Measurements from ENCODE around the gene NRG2. TPM values are rescaled to one million over a fixed set of nuclear protein-coding genes. Genes with fewer than 3 reads are reported as not detected.
A peak's percentile ranks its signal among the peaks of the same experiment; 100 is the strongest.

NRG2 gene
- total RNA-seq, 5 donors from 2014 or later (not counting 1 experiment from before 2014, with no cell fraction given) = 0.12 to 0.15 (median 0.12) TPM; not detected in 1

DNA sequence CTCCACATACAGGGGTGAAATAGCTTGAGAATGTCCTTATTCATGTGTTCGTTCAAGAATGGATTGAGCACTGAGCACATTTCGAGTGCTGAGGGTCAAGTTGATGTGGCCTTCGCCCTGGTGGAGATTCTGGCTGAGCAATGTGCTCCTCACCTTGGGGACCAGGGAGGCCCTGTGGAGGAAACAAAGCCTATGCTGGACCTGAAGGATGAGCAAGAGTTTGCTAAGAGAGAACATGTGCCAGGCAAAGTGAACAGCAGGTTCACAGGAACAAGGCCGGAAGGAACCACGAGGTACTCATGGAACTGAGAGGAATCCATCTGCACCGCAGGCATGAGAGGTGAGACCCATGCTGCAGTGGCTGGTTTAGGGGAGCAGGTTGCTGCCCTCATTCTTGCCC lies 145.1 kb downstream of the NRG2 start:
- Mint-ChIP-seq H3K4me3 (no peak overlapping the region), H3K36me3 (no peaks in the 10 kb centered on the region), H3K27me3 (peaks cover 32 to 51% of the 10 kb centered on the region in 2 donors), H3K9me3 (no peaks in the 10 kb centered on the region), H3K4me1 (no peaks in the 10 kb centered on the region), H3K27ac (no peak overlapping the region)
- peaks cover 4 to 47% of the 10 kb centered on the region in 2 experiments for H3K27me3 ChIP-seq (replicated peaks in 1 of 2; ENCODE audit: control insufficient read depth in 2 of 2, extremely low read depth in 1 of 2, insufficient read depth in 2 of 2, low read length in 1 of 2)
- ChIA-PET CTCF (no interaction called here), POLR2A (no interaction called here)
- peak in 1 of 35 experiments; percentile 19 for DNase-seq
- no peaks in the 10 kb centered on the region for H3K9me3 ChIP-seq
- ATAC-seq (replicated peaks in 1 of 4) = no peak
- WGBS (ENCODE audit: insufficient coverage) = 76% methylated on average over 6 of the region's 6 CpGs
- no peak overlapping the region for H3K4me3 ChIP-seq (ENCODE audit: control insufficient read depth in 1 of 2, extremely low read depth in 1 of 2, low read length in 1 of 2)
- H3K4me1 ChIP-seq (ENCODE audit: control insufficient read depth in 1 of 2, extremely low read depth in 1 of 2, insufficient read depth in 2 of 2, low read length in 2 of 2) = peaks cover 0 to 13% of the 10 kb centered on the region in 2 experiments
- H3K27ac ChIP-seq (ENCODE audit: low read length) = no peak overlapping the region
- H3K36me3 ChIP-seq (ENCODE audit: control insufficient read depth in 2 of 2, extremely low read depth in 1 of 2, insufficient read depth in 1 of 2, low read length in 1 of 2) = no peaks in the 10 kb centered on the region

DNA sequence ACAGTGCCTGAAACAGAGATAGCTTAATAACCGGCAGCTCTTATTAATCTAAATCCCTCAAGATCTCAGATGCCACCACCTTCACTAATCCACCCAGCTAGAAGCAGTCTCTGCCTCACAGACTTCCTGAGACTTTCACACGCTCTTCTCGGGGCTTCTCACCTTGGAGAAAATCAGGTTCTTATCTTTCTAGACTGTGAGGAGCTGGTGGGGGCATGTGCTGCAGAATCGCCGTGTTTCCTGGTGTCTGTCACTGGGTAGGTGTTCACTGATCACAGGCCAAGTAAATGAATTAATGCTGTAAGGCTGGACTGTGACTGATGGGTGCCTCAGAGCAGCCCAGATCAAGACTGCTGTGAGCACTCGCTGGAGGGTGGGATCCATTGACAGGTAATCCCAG lies 145.8 kb downstream of the NRG2 start:
- no peak overlapping the region for H3K4me3 Mint-ChIP-seq
- POLR2A ChIA-PET = no interaction called here

DNA sequence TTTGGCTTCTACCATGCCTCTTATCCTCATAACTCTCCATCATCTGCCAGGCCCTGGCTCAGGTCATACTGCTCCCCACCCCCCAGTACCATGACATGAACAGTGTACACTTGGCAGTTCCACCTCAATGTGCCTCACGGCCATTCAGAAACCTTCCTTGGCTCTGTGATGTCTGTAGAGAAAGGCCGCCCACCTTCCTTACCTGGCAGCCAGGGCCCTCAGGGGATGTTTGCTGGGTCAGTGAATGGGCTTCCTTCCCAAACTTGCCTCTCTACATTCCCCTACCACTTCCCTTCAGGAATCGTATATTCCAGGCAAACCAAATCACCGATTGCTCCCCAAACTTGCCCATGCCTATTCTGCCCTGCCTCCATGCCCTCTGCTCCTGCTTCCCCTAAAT lies 146.4 kb downstream of the NRG2 start:
- WGBS (ENCODE audit: insufficient coverage) = 100% methylated on average over 2 of the region's 4 CpGs
- Histone ChIP-seq H3K4me3 (ENCODE audit: control insufficient read depth in 1 of 2, extremely low read depth in 1 of 2, low read length in 1 of 2) (no peak overlapping the region), H3K27ac (ENCODE audit: low read length) (no peak overlapping the region), H3K27me3 (replicated peaks in 1 of 2; ENCODE audit: control insufficient read depth in 2 of 2, extremely low read depth in 1 of 2, insufficient read depth in 2 of 2, low read length in 1 of 2) (peaks cover 0 to 44% of the 10 kb centered on the region in 2 experiments), H3K36me3 (ENCODE audit: control insufficient read depth in 2 of 2, extremely low read depth in 1 of 2, insufficient read depth in 1 of 2, low read length in 1 of 2) (no peaks in the 10 kb centered on the region), H3K9me3 (no peaks in the 10 kb centered on the region), H3K4me1 (ENCODE audit: control insufficient read depth in 1 of 2, extremely low read depth in 1 of 2, insufficient read depth in 2 of 2, low read length in 2 of 2) (peaks cover 0 to 13% of the 10 kb centered on the region in 2 experiments)
- H3K27me3 Mint-ChIP-seq = peaks cover 23 to 41% of the 10 kb centered on the region in 2 donors
- no peak overlapping the region for H3K27ac Mint-ChIP-seq
- H3K9me3 Mint-ChIP-seq = no peaks in the 10 kb centered on the region
- H3K4me3 Mint-ChIP-seq = no peak overlapping the region
- H3K4me1 Mint-ChIP-seq = no peaks in the 10 kb centered on the region
- ChIA-PET POLR2A (no interaction called here), CTCF (no interaction called here)
- ATAC-seq (replicated peaks in 1 of 4) (no peak), DNase-seq (no peak)
- H3K36me3 Mint-ChIP-seq = no peaks in the 10 kb centered on the region

More for the DNA sequence above, 145.8 kb downstream of the NRG2 start:
- Mint-ChIP-seq H3K36me3 (no peaks in the 10 kb centered on the region), H3K4me1 (no peaks in the 10 kb centered on the region), H3K9me3 (no peaks in the 10 kb centered on the region), H3K27me3 (peaks cover 26 to 45% of the 10 kb centered on the region in 2 donors), H3K27ac (no peak overlapping the region)
- CTCF ChIA-PET = interaction anchor here in 1 of 2 donors (0.5 kb wide), 1 partner anchor 121 kb away, joined by 7 read pairs; no protein-coding TSS in a partner anchor
- Histone ChIP-seq H3K36me3 (ENCODE audit: control insufficient read depth in 2 of 2, extremely low read depth in 1 of 2, insufficient read depth in 1 of 2, low read length in 1 of 2) (no peaks in the 10 kb centered on the region), H3K27me3 (replicated peaks in 1 of 2; ENCODE audit: control insufficient read depth in 2 of 2, extremely low read depth in 1 of 2, insufficient read depth in 2 of 2, low read length in 1 of 2) (peaks cover 0 to 45% of the 10 kb centered on the region in 2 experiments), H3K9me3 (no peaks in the 10 kb centered on the region), H3K4me3 (ENCODE audit: control insufficient read depth in 1 of 2, extremely low read depth in 1 of 2, low read length in 1 of 2) (no peak overlapping the region), H3K27ac (ENCODE audit: low read length) (no peak overlapping the region), H3K4me1 (ENCODE audit: control insufficient read depth in 1 of 2, extremely low read depth in 1 of 2, insufficient read depth in 2 of 2, low read length in 2 of 2) (peaks cover 0 to 13% of the 10 kb centered on the region in 2 experiments)
- DNase-seq = peak in 3 of 35 experiments; percentile 4 to 33 (median 6)
- ATAC-seq (replicated peaks in 1 of 4) = no peak
- WGBS (ENCODE audit: insufficient coverage) = 55% methylated on average over 2 of the region's 6 CpGs

DNA sequence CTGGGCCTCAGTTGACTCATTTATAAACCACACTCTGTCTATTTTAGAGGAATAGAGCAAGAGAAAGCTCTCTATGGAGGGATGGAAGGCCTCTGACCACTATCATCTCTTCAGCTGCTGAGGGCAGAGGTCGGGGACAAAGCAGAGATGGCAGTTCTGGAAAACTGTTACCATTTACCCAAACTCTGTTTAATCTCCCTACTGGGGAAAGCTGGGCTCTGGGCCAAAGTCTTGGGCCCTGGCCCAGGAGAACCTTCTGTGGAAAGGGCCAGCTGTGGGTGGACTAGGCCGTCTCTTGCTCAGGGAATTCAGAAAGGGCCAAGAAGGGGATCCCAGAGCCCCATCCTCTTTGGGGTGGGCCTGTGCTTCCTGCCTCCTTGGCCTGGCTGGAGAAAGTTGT lies 147.5 kb downstream of the NRG2 start:
- Mint-ChIP-seq H3K4me3 (no peak overlapping the region), H3K4me1 (no peaks in the 10 kb centered on the region), H3K27ac (no peak overlapping the region), H3K36me3 (no peaks in the 10 kb centered on the region), H3K9me3 (no peaks in the 10 kb centered on the region), H3K27me3 (peaks cover 19 to 37% of the 10 kb centered on the region in 2 donors)
- H3K27me3 ChIP-seq (replicated peaks in 1 of 2; ENCODE audit: control insufficient read depth in 2 of 2, extremely low read depth in 1 of 2, insufficient read depth in 2 of 2, low read length in 1 of 2) = peaks cover 0 to 33% of the 10 kb centered on the region in 2 experiments
- CTCF ChIA-PET = interaction anchor here in 1 of 2 donors (0.6 kb wide), 1 partner anchor 54 kb away, joined by 3 read pairs; no protein-coding TSS in a partner anchor
- no peaks in the 10 kb centered on the region for H3K36me3 ChIP-seq (ENCODE audit: control insufficient read depth in 2 of 2, extremely low read depth in 1 of 2, insufficient read depth in 1 of 2, low read length in 1 of 2)
- no peak overlapping the region for H3K27ac ChIP-seq (ENCODE audit: low read length)
- peaks cover 0 to 13% of the 10 kb centered on the region in 2 experiments for H3K4me1 ChIP-seq (ENCODE audit: control insufficient read depth in 1 of 2, extremely low read depth in 1 of 2, insufficient read depth in 2 of 2, low read length in 2 of 2)
- H3K4me3 ChIP-seq (ENCODE audit: control insufficient read depth in 1 of 2, extremely low read depth in 1 of 2, low read length in 1 of 2) = no peak overlapping the region
- DNase-seq (no peak), ATAC-seq (replicated peaks in 1 of 4) (no peak)
- H3K9me3 ChIP-seq = no peaks in the 10 kb centered on the region
- POLR2A ChIA-PET = no interaction called here
- 71% methylated on average over 1 of the region's 2 CpGs for WGBS (ENCODE audit: insufficient coverage)

DNA sequence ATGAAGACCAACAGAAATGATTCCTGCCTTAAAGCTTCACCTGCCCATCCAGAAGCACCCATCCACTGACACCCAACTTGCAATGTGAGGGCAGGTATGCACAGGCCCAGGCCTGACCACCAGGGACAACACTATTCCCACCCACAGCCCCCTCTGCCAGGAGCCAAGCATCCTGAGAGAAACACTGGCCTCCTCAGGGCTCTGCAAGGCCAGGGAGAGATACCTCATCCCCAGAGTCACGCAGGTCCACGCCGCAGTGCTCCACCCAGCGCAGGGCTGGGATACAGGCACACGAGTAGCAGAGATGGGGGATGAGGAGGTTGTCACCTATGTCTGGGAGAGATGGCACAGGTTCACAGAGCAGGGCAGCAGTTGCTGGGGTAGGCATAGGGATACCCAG lies 148.1 kb downstream of the NRG2 start:
- DNase-seq (no peak), ATAC-seq (replicated peaks in 1 of 4) (no peak)
- peaks cover 0 to 31% of the 10 kb centered on the region in 2 experiments for H3K27me3 ChIP-seq (replicated peaks in 1 of 2; ENCODE audit: control insufficient read depth in 2 of 2, extremely low read depth in 1 of 2, insufficient read depth in 2 of 2, low read length in 1 of 2)
- Mint-ChIP-seq H3K27me3 (peaks cover 16 to 38% of the 10 kb centered on the region in 2 donors), H3K27ac (no peak overlapping the region), H3K4me1 (no peaks in the 10 kb centered on the region), H3K4me3 (no peak overlapping the region), H3K9me3 (no peaks in the 10 kb centered on the region), H3K36me3 (no peaks in the 10 kb centered on the region)
- H3K4me3 ChIP-seq (ENCODE audit: control insufficient read depth in 1 of 2, extremely low read depth in 1 of 2, low read length in 1 of 2) = no peak overlapping the region
- H3K36me3 ChIP-seq (ENCODE audit: control insufficient read depth in 2 of 2, extremely low read depth in 1 of 2, insufficient read depth in 1 of 2, low read length in 1 of 2) = no peaks in the 10 kb centered on the region
- 89% methylated on average over 5 of the region's 5 CpGs for WGBS (ENCODE audit: insufficient coverage)
- ChIA-PET POLR2A (no interaction called here), CTCF (no interaction called here)
- H3K27ac ChIP-seq (ENCODE audit: low read length) = no peak overlapping the region
- no peaks in the 10 kb centered on the region for H3K9me3 ChIP-seq
- H3K4me1 ChIP-seq (ENCODE audit: control insufficient read depth in 1 of 2, extremely low read depth in 1 of 2, insufficient read depth in 2 of 2, low read length in 2 of 2) = peaks cover 0 to 13% of the 10 kb centered on the region in 2 experiments

DNA sequence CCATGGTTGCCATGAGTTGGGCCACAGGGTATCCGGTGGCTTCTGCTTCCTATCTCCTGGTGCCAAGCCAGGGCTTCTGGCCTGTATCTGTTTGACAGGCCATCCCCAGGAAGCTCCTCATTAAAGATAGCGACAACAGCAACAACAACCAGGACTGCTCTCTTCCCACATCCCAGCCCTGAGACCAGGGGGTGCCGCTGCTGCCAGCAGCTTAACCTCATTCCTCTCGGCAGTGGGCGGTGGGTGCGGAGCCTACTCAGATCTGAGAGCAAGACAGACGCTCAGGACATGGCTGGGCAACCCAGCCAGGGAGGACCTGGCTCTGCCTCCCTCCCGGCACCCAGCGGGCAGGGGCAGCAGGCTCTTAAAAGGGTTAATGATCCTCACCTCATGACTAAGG lies 149.2 kb downstream of the NRG2 start:
- Mint-ChIP-seq H3K27ac (no peak overlapping the region), H3K36me3 (no peaks in the 10 kb centered on the region), H3K4me3 (no peak overlapping the region), H3K9me3 (no peaks in the 10 kb centered on the region), H3K4me1 (no peaks in the 10 kb centered on the region), H3K27me3 (peaks cover 12 to 30% of the 10 kb centered on the region in 2 donors)
- WGBS (ENCODE audit: insufficient coverage) = 70% methylated on average over 9 of the region's 9 CpGs
- no peaks in the 10 kb centered on the region for H3K9me3 ChIP-seq
- H3K27me3 ChIP-seq (replicated peaks in 1 of 2; ENCODE audit: control insufficient read depth in 2 of 2, extremely low read depth in 1 of 2, insufficient read depth in 2 of 2, low read length in 1 of 2) = peaks cover 0 to 31% of the 10 kb centered on the region in 2 experiments
- POLR2A ChIA-PET = no interaction called here
- ATAC-seq (replicated peaks in 1 of 4) (no peak), DNase-seq (no peak)
- H3K27ac ChIP-seq (ENCODE audit: low read length) = no peak overlapping the region
- H3K4me3 ChIP-seq (ENCODE audit: control insufficient read depth in 1 of 2, extremely low read depth in 1 of 2, low read length in 1 of 2) = no peak overlapping the region
- H3K4me1 ChIP-seq (ENCODE audit: control insufficient read depth in 1 of 2, extremely low read depth in 1 of 2, insufficient read depth in 2 of 2, low read length in 2 of 2) = peaks cover 0 to 13% of the 10 kb centered on the region in 2 experiments
- H3K36me3 ChIP-seq (ENCODE audit: control insufficient read depth in 2 of 2, extremely low read depth in 1 of 2, insufficient read depth in 1 of 2, low read length in 1 of 2) = no peaks in the 10 kb centered on the region
- CTCF ChIA-PET = no interaction called here

DNA sequence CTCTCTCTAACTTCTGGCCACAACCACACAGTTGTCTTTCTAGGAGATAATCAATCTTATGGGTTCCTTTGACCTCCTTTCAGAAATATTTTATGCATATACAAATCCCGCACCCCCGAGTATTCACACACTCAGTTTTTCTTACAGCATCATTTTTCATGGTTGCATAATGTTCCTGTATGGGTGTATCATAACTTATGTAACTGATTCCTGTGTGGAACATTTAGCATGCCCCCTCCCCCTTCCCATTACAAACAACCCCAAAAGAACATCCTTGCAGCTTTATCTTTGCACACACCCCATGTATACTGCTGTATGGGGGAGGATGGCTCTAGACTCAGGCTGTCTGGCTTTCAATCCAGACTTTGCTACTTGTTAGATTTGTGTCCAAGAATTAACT lies 153.7 kb downstream of the NRG2 start:
- no peak overlapping the region for H3K4me3 ChIP-seq (ENCODE audit: control insufficient read depth in 1 of 2, extremely low read depth in 1 of 2, low read length in 1 of 2)
- no peak overlapping the region for H3K27ac Mint-ChIP-seq
- ChIA-PET POLR2A (interaction anchor here in 1 of 2 donors (0.6 kb wide), 1 partner anchor 9 kb away, joined by 5 read pairs; no protein-coding TSS in a partner anchor), CTCF (no interaction called here)
- DNase-seq = no peak
- WGBS (ENCODE audit: insufficient coverage) = no CpG with 5 or more reads among the region's 2 CpGs
- H3K4me1 ChIP-seq (ENCODE audit: control insufficient read depth in 1 of 2, extremely low read depth in 1 of 2, insufficient read depth in 2 of 2, low read length in 2 of 2) = no peaks in the 10 kb centered on the region
- H3K9me3 Mint-ChIP-seq = no peaks in the 10 kb centered on the region
- no peaks in the 10 kb centered on the region for H3K4me1 Mint-ChIP-seq
- no peaks in the 10 kb centered on the region for H3K9me3 ChIP-seq
- no peak for ATAC-seq (replicated peaks in 1 of 4)
- peaks cover 0 to 27% of the 10 kb centered on the region in 2 experiments for H3K27me3 ChIP-seq (replicated peaks in 1 of 2; ENCODE audit: control insufficient read depth in 2 of 2, extremely low read depth in 1 of 2, insufficient read depth in 2 of 2, low read length in 1 of 2)
- no peaks in the 10 kb centered on the region for H3K36me3 ChIP-seq (ENCODE audit: control insufficient read depth in 2 of 2, extremely low read depth in 1 of 2, insufficient read depth in 1 of 2, low read length in 1 of 2)
- H3K27ac ChIP-seq (ENCODE audit: low read length) = no peak overlapping the region
- H3K4me3 Mint-ChIP-seq = no peak overlapping the region
- peaks cover 14 to 27% of the 10 kb centered on the region in 2 donors for H3K27me3 Mint-ChIP-seq
- H3K36me3 Mint-ChIP-seq = no peaks in the 10 kb centered on the region
